ENCODE measurements around the gene MRM2. TPM values are rescaled to one million over a fixed set of nuclear protein-coding genes. Genes with fewer than 3 reads are reported as not detected.

MRM2 gene
- total RNA-seq, 6 donors from 2014 or later: 9.4 to 27.0 (median 23.0) TPM

GRCh38 chr7:2219606-2220005, 22.4 kb downstream of the MRM2 start:
- TF ChIP-seq, protein P1, sequence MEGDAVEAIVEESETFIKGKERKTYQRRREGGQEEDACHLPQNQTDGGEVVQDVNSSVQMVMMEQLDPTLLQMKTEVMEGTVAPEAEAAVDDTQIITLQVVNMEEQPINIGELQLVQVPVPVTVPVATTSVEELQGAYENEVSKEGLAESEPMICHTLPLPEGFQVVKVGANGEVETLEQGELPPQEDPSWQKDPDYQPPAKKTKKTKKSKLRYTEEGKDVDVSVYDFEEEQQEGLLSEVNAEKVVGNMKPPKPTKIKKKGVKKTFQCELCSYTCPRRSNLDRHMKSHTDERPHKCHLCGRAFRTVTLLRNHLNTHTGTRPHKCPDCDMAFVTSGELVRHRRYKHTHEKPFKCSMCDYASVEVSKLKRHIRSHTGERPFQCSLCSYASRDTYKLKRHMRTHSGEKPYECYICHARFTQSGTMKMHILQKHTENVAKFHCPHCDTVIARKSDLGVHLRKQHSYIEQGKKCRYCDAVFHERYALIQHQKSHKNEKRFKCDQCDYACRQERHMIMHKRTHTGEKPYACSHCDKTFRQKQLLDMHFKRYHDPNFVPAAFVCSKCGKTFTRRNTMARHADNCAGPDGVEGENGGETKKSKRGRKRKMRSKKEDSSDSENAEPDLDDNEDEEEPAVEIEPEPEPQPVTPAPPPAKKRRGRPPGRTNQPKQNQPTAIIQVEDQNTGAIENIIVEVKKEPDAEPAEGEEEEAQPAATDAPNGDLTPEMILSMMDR (IDR thresholded peaks at IDR 0.05): no peak
- TF ChIP-seq POLR2A (IDR thresholded peaks at IDR 0.05) (no peak), EP300 (IDR thresholded peaks at IDR 0.05) (no peak), POLR2AphosphoS5 (IDR thresholded peaks at IDR 0.05) (no peak)
- Histone ChIP-seq H3K27ac (no peak overlapping the region), H3K4me1 (peaks cover 0 to 6% (median under 1%) of the 10 kb centered on the region in 4 donors), H3K27me3 (no peaks in the 10 kb centered on the region), H3K9me3 (no peaks in the 10 kb centered on the region), H3K4me3 (no peak overlapping the region), H3K36me3 (peaks cover 22 to 93% (median 77%) of the 10 kb centered on the region in 4 donors)
- no peak for ATAC-seq (ENCODE audit: low FRiP score in 2 of 2)
- WGBS, 2 donors: 95 to 98% methylated on average over 6 to 7 of the region's 8 CpGs
- DNase-seq: peak in 1 of 2 donors; percentile 46

DNA sequence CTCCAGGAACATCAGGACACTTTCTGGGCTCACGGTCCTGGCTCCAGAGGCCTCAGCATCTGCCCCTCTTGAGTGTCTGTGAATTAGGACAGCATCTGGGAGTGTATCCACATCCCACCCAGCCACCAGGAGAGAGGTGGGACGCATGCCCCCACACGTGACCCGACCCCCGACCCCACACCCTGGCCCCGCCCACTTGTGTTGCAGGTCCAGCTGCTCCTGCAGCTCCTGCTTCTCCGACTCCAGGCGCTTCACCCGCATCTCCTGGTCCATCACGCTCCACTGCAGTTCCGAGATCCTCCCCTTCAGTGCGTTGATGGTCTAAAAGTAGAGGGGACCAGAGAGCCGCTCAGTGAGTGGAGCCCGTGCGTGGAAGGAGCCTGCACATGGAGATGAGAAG, 22.9 kb downstream of the MRM2 start:
- Histone ChIP-seq H3K36me3 (peaks cover 22 to 95% (median 81%) of the 10 kb centered on the region in 4 donors), H3K4me3 (no peak overlapping the region), H3K4me1 (peaks cover 0 to 1% (median 0%) of the 10 kb centered on the region in 4 donors), H3K27ac (no peak overlapping the region), H3K27me3 (no peaks in the 10 kb centered on the region), H3K9me3 (no peaks in the 10 kb centered on the region)
- peak in 1 of 2 donors; percentile 62 for DNase-seq
- no peak for ATAC-seq (ENCODE audit: low FRiP score in 2 of 2)
- 88 to 98% methylated on average over 11 to 15 of the region's 15 CpGs for WGBS, 2 donors
- TF ChIP-seq POLR2AphosphoS5 (IDR thresholded peaks at IDR 0.05): no peak
- TF ChIP-seq EP300 (IDR thresholded peaks at IDR 0.05): no peak
- TF ChIP-seq, protein P1 (IDR thresholded peaks at IDR 0.05): no peak
- TF ChIP-seq POLR2A (IDR thresholded peaks at IDR 0.05): no peak

- no peaks in the 10 kb centered on the region for H3K9me3 ChIP-seq
- H3K4me3 ChIP-seq: no peak overlapping the region
- no peaks in the 10 kb centered on the region for H3K4me1 ChIP-seq
- no peak for ATAC-seq (ENCODE audit: low FRiP score in 2 of 2)
- no peaks in the 10 kb centered on the region for H3K27me3 ChIP-seq
- no peak for DNase-seq
- no peak overlapping the region for H3K27ac ChIP-seq
- WGBS, 2 donors: 96% methylated on average over 7 to 9 of the region's 9 CpGs
- peaks cover 22 to 99% (median 84%) of the 10 kb centered on the region in 4 donors for H3K36me3 ChIP-seq
- TF ChIP-seq, protein P1 (IDR thresholded peaks at IDR 0.05): no peak
- TF ChIP-seq POLR2A (IDR thresholded peaks at IDR 0.05): no peak
- TF ChIP-seq POLR2AphosphoS5 (IDR thresholded peaks at IDR 0.05): no peak
- TF ChIP-seq EP300 (IDR thresholded peaks at IDR 0.05): no peak
Measured at GRCh38 chr7:2218444-2218785, 23.6 kb downstream of the MRM2 start.

- Histone ChIP-seq H3K36me3 (peaks cover 22 to 99% (median 85%) of the 10 kb centered on the region in 4 donors), H3K4me1 (no peaks in the 10 kb centered on the region), H3K4me3 (no peak overlapping the region), H3K27me3 (no peaks in the 10 kb centered on the region), H3K27ac (no peak overlapping the region), H3K9me3 (no peaks in the 10 kb centered on the region)
- peak in 1 of 2 donors; percentile 48 for DNase-seq
- ATAC-seq (ENCODE audit: low FRiP score in 2 of 2): no peak
- 86 to 93% methylated on average over 11 to 19 of the region's 19 CpGs for WGBS, 2 donors
- TF ChIP-seq EP300 (IDR thresholded peaks at IDR 0.05): no peak
- TF ChIP-seq, protein P1 (IDR thresholded peaks at IDR 0.05): no peak
Measured at GRCh38 chr7:2217716-2218443, 24.1 kb downstream of the MRM2 start.

GRCh38 chr7:2217206-2217605, 24.8 kb downstream of the MRM2 start:
- Histone ChIP-seq H3K9me3 (no peaks in the 10 kb centered on the region), H3K36me3 (peaks cover 21 to 99% (median 85%) of the 10 kb centered on the region in 4 donors), H3K27ac (no peak overlapping the region), H3K4me1 (no peaks in the 10 kb centered on the region), H3K4me3 (no peak overlapping the region), H3K27me3 (no peaks in the 10 kb centered on the region)
- TF ChIP-seq, protein P1 (IDR thresholded peaks at IDR 0.05): no peak
- no peak for TF ChIP-seq EP300 (IDR thresholded peaks at IDR 0.05)
- TF ChIP-seq POLR2AphosphoS5 (IDR thresholded peaks at IDR 0.05): no peak
- TF ChIP-seq POLR2A (IDR thresholded peaks at IDR 0.05): no peak
- DNase-seq (peak in 1 of 2 donors; percentile 48), ATAC-seq (ENCODE audit: low FRiP score in 2 of 2) (no peak)
- 88 to 95% methylated on average over 8 to 10 of the region's 10 CpGs for WGBS, 2 donors

Measured in upper lobe of left lung (tissue), 6 donors.